ENCODE measurements around the gene DCDC2C. TPM values are rescaled to one million over a fixed set of nuclear protein-coding genes. Genes with fewer than 3 reads are reported as not detected.

DCDC2C gene
- polyA plus RNA-seq, 1 donor from 2014 or later = not detected

DNA sequence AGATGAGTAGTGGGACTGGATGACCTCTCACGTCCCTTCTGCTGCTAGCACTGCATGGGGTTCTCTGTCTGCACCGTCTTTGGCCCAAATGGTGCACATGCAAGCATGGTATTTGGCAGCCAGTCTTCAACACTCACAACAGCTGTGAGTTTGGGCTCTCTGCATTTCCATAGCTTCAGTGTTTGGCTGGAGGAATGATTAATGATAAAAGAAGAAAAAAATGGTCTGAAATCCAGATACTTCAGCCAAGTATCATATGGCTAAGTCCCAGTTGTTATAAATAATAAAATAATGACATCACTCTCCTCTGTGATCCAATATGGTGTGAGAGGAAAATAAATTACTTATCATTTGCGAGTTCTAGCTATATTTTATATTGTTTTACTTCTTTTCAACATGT lies 173.3 kb downstream of the DCDC2C start:
- no peak overlapping the region for H2AFZ ChIP-seq (ENCODE audit: low read depth, low read length)
- no peaks in the 10 kb centered on the region for H3K27me3 ChIP-seq (ENCODE audit: insufficient read depth, low read depth, low read length)
- no peak overlapping the region for H3K4me2 ChIP-seq (ENCODE audit: low read length)
- H3K79me2 ChIP-seq (replicated peaks; ENCODE audit: insufficient read depth, low read length) = no peaks in the 10 kb centered on the region
- no peaks in the 10 kb centered on the region for H3K9me2 ChIP-seq (ENCODE audit: insufficient read depth, low read length)
- H3K9me3 ChIP-seq (ENCODE audit: low read length) = no peaks in the 10 kb centered on the region
- H3K4me3 ChIP-seq (ENCODE audit: low read length) = no peak overlapping the region
- H3K36me3 ChIP-seq (ENCODE audit: insufficient read depth, low read length) = no peaks in the 10 kb centered on the region
- H3K9ac ChIP-seq (ENCODE audit: low read length) = no peak overlapping the region
- no peak overlapping the region for H3K27ac ChIP-seq (ENCODE audit: low read length)
- H4K20me1 ChIP-seq (ENCODE audit: insufficient read depth) = no peaks in the 10 kb centered on the region
- TF ChIP-seq SMC3 (conservative IDR thresholded peaks at IDR 0.05; ENCODE audit: poor library complexity) = no peak
- TF ChIP-seq EP300 (conservative IDR thresholded peaks at IDR 0.05; ENCODE audit: poor library complexity, severe bottlenecking) = no peak
- H3F3A ChIP-seq (ENCODE audit: insufficient read depth, low read length, poor library complexity, severe bottlenecking) = no peaks in the 10 kb centered on the region

DNA sequence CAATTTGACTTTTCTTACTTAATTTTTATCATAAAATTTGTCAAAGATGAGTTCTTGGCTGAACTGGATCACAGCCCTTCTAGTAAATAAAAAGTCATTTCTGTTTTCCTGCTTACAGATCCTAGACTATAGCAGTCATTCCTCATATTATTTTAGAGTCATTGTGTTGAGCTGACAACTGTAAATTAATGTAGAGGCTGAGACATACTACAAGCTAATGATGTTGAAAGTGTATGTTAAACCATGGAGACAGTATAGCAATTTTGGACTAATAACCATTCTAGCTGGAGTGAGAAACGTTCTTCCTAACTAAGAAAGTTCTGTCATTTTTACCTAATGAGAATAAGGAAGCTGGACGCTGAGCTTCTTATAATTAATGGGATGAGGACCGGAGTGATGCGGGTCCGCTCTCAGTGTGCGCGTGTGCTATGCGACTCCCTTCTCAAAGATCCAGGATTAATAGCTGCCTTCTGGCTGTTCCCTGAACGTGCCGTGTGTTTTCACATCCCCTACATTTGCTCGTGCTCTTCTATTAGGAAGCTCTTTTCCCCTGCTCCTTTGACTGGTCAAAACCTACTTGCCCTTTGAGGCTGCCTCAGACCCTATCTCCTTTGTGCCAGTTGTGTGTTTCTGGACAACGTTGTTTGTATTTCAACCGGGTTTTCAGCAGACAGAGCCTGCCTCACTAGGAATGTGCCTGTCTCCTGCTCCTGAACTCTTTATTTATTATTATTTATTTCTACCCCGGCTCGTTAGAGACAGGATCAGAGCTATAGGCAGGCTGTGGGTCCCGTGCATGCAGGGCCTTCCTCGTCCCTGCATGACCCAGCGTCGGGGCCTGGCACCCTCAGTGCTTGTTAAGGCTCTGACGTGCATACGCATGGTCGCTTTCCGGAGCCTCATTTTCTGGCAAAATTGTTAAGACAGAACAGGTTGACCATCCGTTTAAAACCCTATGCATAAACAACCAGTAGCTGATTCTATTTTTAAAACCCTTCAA lies 182.6 kb downstream of the DCDC2C start:
- Histone ChIP-seq H3K27ac (ENCODE audit: low read length) (no peak overlapping the region), H3K9me2 (ENCODE audit: insufficient read depth, low read length) (no peaks in the 10 kb centered on the region), H3K9me3 (ENCODE audit: low read length) (no peaks in the 10 kb centered on the region), H3F3A (ENCODE audit: insufficient read depth, low read length, poor library complexity, severe bottlenecking) (no peaks in the 10 kb centered on the region), H3K79me2 (replicated peaks; ENCODE audit: insufficient read depth, low read length) (no peaks in the 10 kb centered on the region), H3K4me2 (ENCODE audit: low read length) (no peak overlapping the region), H3K27me3 (ENCODE audit: insufficient read depth, low read depth, low read length) (no peaks in the 10 kb centered on the region), H3K4me3 (ENCODE audit: low read length) (no peak overlapping the region), H4K20me1 (ENCODE audit: insufficient read depth) (no peaks in the 10 kb centered on the region), H3K9ac (ENCODE audit: low read length) (no peak overlapping the region), H2AFZ (ENCODE audit: low read depth, low read length) (no peak overlapping the region), H3K36me3 (ENCODE audit: insufficient read depth, low read length) (no peaks in the 10 kb centered on the region)
- TF ChIP-seq, protein P1, sequence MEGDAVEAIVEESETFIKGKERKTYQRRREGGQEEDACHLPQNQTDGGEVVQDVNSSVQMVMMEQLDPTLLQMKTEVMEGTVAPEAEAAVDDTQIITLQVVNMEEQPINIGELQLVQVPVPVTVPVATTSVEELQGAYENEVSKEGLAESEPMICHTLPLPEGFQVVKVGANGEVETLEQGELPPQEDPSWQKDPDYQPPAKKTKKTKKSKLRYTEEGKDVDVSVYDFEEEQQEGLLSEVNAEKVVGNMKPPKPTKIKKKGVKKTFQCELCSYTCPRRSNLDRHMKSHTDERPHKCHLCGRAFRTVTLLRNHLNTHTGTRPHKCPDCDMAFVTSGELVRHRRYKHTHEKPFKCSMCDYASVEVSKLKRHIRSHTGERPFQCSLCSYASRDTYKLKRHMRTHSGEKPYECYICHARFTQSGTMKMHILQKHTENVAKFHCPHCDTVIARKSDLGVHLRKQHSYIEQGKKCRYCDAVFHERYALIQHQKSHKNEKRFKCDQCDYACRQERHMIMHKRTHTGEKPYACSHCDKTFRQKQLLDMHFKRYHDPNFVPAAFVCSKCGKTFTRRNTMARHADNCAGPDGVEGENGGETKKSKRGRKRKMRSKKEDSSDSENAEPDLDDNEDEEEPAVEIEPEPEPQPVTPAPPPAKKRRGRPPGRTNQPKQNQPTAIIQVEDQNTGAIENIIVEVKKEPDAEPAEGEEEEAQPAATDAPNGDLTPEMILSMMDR (IDR thresholded peaks at IDR 0.05; ENCODE audit: poor library complexity, severe bottlenecking) = no peak
- no peak for TF ChIP-seq EZH2 (IDR thresholded peaks at IDR 0.05; ENCODE audit: borderline replicate concordance, insufficient read depth, low read length, poor library complexity, severe bottlenecking)
- no peak for TF ChIP-seq MXI1 (conservative IDR thresholded peaks at IDR 0.05; ENCODE audit: poor library complexity, severe bottlenecking)
- TF ChIP-seq, protein P2, sequence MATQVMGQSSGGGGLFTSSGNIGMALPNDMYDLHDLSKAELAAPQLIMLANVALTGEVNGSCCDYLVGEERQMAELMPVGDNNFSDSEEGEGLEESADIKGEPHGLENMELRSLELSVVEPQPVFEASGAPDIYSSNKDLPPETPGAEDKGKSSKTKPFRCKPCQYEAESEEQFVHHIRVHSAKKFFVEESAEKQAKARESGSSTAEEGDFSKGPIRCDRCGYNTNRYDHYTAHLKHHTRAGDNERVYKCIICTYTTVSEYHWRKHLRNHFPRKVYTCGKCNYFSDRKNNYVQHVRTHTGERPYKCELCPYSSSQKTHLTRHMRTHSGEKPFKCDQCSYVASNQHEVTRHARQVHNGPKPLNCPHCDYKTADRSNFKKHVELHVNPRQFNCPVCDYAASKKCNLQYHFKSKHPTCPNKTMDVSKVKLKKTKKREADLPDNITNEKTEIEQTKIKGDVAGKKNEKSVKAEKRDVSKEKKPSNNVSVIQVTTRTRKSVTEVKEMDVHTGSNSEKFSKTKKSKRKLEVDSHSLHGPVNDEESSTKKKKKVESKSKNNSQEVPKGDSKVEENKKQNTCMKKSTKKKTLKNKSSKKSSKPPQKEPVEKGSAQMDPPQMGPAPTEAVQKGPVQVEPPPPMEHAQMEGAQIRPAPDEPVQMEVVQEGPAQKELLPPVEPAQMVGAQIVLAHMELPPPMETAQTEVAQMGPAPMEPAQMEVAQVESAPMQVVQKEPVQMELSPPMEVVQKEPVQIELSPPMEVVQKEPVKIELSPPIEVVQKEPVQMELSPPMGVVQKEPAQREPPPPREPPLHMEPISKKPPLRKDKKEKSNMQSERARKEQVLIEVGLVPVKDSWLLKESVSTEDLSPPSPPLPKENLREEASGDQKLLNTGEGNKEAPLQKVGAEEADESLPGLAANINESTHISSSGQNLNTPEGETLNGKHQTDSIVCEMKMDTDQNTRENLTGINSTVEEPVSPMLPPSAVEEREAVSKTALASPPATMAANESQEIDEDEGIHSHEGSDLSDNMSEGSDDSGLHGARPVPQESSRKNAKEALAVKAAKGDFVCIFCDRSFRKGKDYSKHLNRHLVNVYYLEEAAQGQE (IDR thresholded peaks at IDR 0.05; ENCODE audit: borderline replicate concordance) = no peak
- no peak for TF ChIP-seq TAF1 (IDR thresholded peaks at IDR 0.05; ENCODE audit: low read depth)
